Natural killer cell (primary cell): Measurements from ENCODE around the gene TCHP. TPM values are rescaled to one million over a fixed set of nuclear protein-coding genes. Genes with fewer than 3 reads are reported as not detected.
A peak's percentile ranks its signal among the peaks of the same experiment; 100 is the strongest.

ENCODE experiments used
- ATAC-seq, 3 donors: fragments of 150-1000 bp in 2 of 3; fragments of 200-7000 bp in 1 of 3; cut with Tn5 transposase; 1 replicate in 1 of 3; 2 replicates in 2 of 3; pipeline ENCODE4 v1.10.0; 2021; ENCODE audit warnings: mild to moderate bottlenecking in 2 of 3, moderate library complexity in 2 of 3
- DNase-seq, 2 donors: peaks; one replicate each; pipeline versions ENCODE4 v3.0.0 to v3.0.0-alpha.2; 2013 to 2021; ENCODE audit warnings: mixed read lengths in 1 of 2
- H3K27ac ChIP-seq: one replicate; pipeline ENCODE4 v1.5.1; 2013; ENCODE audit warnings: mild to moderate bottlenecking, low read length
- H3K27me3 ChIP-seq: one replicate; pipeline ENCODE4 v1.6.1; 2013; ENCODE audit warnings: low read length; ENCODE audit not compliant: control insufficient read depth, insufficient read depth
- H3K36me3 ChIP-seq: one replicate; pipeline ENCODE4 v1.6.1; 2013; ENCODE audit warnings: low read length; ENCODE audit not compliant: control insufficient read depth, insufficient read depth
- H3K4me1 ChIP-seq: one replicate; pipeline ENCODE4 v1.6.1; 2013; ENCODE audit warnings: low read length; ENCODE audit not compliant: control insufficient read depth, insufficient read depth
- H3K4me3 ChIP-seq: one replicate; pipeline ENCODE4 v1.5.1; 2013; ENCODE audit warnings: low read length
- H3K9me3 ChIP-seq: one replicate; pipeline ENCODE4 v1.6.1; 2013; ENCODE audit warnings: low read length; ENCODE audit not compliant: control insufficient read depth, insufficient read depth
- H3K27ac Mint-ChIP-seq, 2 donors: one replicate each; pipeline ENCODE4 v1.8.0; 2022; ENCODE audit warnings: mild to moderate bottlenecking in 2 of 2, mixed read lengths in 2 of 2, moderate library complexity in 1 of 2
- H3K27me3 Mint-ChIP-seq, 2 donors: one replicate each; pipeline ENCODE4 v1.8.0; 2022; ENCODE audit warnings: low read depth in 2 of 2, mixed read lengths in 2 of 2
- H3K36me3 Mint-ChIP-seq: one replicate; pipeline ENCODE4 v1.8.0; 2022; ENCODE audit warnings: mixed read lengths
- H3K4me1 Mint-ChIP-seq, 2 donors: one replicate each; pipeline ENCODE4 v1.8.0; 2022; ENCODE audit warnings: mixed read lengths in 2 of 2
- H3K4me3 Mint-ChIP-seq: one replicate; pipeline ENCODE4 v1.8.0; 2022; ENCODE audit warnings: mild to moderate bottlenecking, moderate library complexity, mixed read lengths
- H3K9me3 Mint-ChIP-seq, 2 donors: one replicate each; pipeline ENCODE4 v1.8.0; 2022; ENCODE audit warnings: mixed read lengths in 2 of 2
- WGBS: methylation state at CpG from one replicate; pipeline ENCODE4 v1.1.7; 2013; ENCODE audit warnings: missing lambda C conversion rate; ENCODE audit not compliant: insufficient coverage; 5-methylcytosine and 5-hydroxymethylcytosine counted together
- intact Hi-C: fragments of 100-400 bp; cut with micrococcal nuclease; formaldehyde crosslinking; loops from one replicate; pipeline ENCODE4 v1.14.2; 2022
- total RNA-seq, 4 donors: library from RNA; stranded (reverse); fragments of 120-200 nt in 1 of 4; gene quantifications; one replicate each; pipeline versions ENCODE4 v1.2.3 to v1.2.4, GENCODE V29; 2013 to 2022
- TF ChIP-seq, protein P1 (sequence below): fragments of 200-600 bp; IDR thresholded peaks from one replicate; pipeline ENCODE4 v1.8.0; 2022; ENCODE audit warnings: antibody characterized with exemption

Gene TCHP
- total RNA-seq, 3 donors from 2014 or later (not counting 1 experiment from before 2014, with no cell fraction given) = 33.7 to 42.5 (median 38.7) TPM

- Histone ChIP-seq H3K4me1 (peaks cover 30% of the 10 kb centered on the region), H3K4me3 (no peak overlapping the region), H3K27me3 (no peaks in the 10 kb centered on the region), H3K9me3 (no peaks in the 10 kb centered on the region), H3K27ac (peak overlapping the region; percentile 74), H3K36me3 (peaks cover 2% of the 10 kb centered on the region)
- no peaks in the 10 kb centered on the region for H3K9me3 Mint-ChIP-seq
- peak in 1 of 2 donors; percentile 44 for DNase-seq
- peak; percentile 92 to 95 (median 93) for ATAC-seq
- H3K4me1 Mint-ChIP-seq = peaks cover 28 to 31% of the 10 kb centered on the region in 2 donors
- intact Hi-C loops = no loop called here
- peak overlapping the region; percentile 81 to 86 for H3K27ac Mint-ChIP-seq
- peak overlapping the region; percentile 74 for H3K4me3 Mint-ChIP-seq
- TF ChIP-seq, protein P1, sequence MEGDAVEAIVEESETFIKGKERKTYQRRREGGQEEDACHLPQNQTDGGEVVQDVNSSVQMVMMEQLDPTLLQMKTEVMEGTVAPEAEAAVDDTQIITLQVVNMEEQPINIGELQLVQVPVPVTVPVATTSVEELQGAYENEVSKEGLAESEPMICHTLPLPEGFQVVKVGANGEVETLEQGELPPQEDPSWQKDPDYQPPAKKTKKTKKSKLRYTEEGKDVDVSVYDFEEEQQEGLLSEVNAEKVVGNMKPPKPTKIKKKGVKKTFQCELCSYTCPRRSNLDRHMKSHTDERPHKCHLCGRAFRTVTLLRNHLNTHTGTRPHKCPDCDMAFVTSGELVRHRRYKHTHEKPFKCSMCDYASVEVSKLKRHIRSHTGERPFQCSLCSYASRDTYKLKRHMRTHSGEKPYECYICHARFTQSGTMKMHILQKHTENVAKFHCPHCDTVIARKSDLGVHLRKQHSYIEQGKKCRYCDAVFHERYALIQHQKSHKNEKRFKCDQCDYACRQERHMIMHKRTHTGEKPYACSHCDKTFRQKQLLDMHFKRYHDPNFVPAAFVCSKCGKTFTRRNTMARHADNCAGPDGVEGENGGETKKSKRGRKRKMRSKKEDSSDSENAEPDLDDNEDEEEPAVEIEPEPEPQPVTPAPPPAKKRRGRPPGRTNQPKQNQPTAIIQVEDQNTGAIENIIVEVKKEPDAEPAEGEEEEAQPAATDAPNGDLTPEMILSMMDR = no peak
- no peaks in the 10 kb centered on the region for H3K36me3 Mint-ChIP-seq
- WGBS = 75% methylated on average over 8 of the region's 9 CpGs
- no peaks in the 10 kb centered on the region for H3K27me3 Mint-ChIP-seq
Measured at GRCh38 chr12:109863847-109864712, 36.0 kb upstream of the TCHP start.

DNA sequence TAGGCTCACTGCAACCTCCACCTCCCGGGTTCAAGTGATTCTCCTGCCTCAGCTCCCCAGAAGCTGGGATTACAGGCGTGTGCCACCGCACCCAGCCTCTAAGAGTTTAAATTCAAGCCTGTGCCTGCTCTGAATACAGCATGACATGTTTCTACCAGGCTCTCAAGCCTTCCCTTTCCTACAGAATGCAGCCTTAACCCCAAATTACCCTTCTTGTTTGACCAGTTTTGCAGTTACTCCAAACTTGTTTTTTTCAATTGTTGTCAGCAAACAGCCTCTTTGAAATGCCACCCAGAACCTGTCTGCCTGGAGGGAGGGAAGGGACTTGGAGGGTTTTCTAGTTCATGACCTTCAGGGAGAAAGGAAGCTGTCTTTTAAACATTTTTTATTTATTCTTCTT is 35.2 kb upstream of the TCHP start:
- DNase-seq (no peak), ATAC-seq (no peak)
- H3K27ac ChIP-seq = peak overlapping the region; percentile 74
- H3K9me3 ChIP-seq = no peaks in the 10 kb centered on the region
- peaks cover 2% of the 10 kb centered on the region for H3K36me3 ChIP-seq
- peaks cover 30% of the 10 kb centered on the region for H3K4me1 ChIP-seq
- WGBS = 88% methylated on average over 3 of the region's 3 CpGs
- no peaks in the 10 kb centered on the region for H3K36me3 Mint-ChIP-seq
- H3K4me1 Mint-ChIP-seq = peaks cover 28 to 31% of the 10 kb centered on the region in 2 donors
- no peaks in the 10 kb centered on the region for H3K27me3 Mint-ChIP-seq
- H3K4me3 ChIP-seq = no peak overlapping the region
- H3K4me3 Mint-ChIP-seq = peak overlapping the region; percentile 31
- no peaks in the 10 kb centered on the region for H3K9me3 Mint-ChIP-seq
- TF ChIP-seq, protein P1 = no peak
- H3K27me3 ChIP-seq = no peaks in the 10 kb centered on the region
- intact Hi-C loops = no loop called here
- peak overlapping the region; percentile 81 to 86 for H3K27ac Mint-ChIP-seq

DNA sequence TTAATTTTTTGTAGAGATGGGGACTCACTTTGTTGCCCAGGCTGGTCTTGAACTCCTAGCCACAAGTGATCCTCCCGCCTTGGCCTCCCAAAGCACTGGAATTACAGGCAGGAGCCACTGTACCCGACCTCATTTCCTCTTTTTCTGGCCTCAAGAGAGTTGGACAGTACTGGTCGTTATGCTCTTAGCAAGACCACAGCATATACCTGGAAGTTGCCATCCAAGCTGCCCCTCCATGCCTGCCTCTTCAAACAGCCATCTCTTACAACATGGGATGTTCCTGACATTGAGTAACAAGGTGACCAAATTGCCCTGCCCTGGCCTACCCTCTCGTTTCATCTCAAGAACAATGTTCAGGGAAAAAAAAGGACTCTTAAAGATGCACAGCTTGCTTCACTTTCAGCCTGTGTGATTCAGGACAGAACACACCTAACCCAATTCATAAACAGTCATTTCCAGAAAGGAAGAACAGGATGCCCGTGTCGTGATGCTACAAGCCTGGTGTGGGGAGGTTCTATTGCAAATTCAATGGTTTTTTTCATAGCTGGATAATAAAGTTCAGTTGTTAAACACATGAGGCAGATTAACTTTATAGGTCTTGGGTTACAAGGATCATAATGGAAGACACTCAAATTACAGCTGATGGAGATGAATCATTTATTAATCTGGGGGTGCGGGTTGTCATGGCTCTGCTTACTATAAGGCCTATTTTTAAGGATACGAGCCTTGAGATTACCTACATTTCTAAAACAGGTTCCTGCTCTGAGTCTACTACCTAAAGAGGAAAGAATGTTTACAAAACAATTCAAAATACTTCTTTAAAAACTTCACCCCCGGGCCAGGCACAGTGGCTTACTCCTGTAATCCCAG is 31.7 kb upstream of the TCHP start:
- Mint-ChIP-seq H3K4me3 (no peak overlapping the region), H3K27me3 (no peaks in the 10 kb centered on the region), H3K9me3 (no peaks in the 10 kb centered on the region), H3K27ac (peak overlapping the region; percentile 30 to 44), H3K4me1 (peaks cover 29 to 31% of the 10 kb centered on the region in 2 donors), H3K36me3 (no peaks in the 10 kb centered on the region)
- Histone ChIP-seq H3K4me1 (peaks cover 26% of the 10 kb centered on the region), H3K27me3 (no peaks in the 10 kb centered on the region), H3K36me3 (peaks cover 7% of the 10 kb centered on the region), H3K27ac (no peak overlapping the region), H3K9me3 (no peaks in the 10 kb centered on the region), H3K4me3 (no peak overlapping the region)
- TF ChIP-seq, protein P1 = no peak
- ATAC-seq (no peak), DNase-seq (no peak)
- WGBS = 83% methylated on average over 9 of the region's 9 CpGs
- intact Hi-C loops = no loop called here
